Glomerular visceral epithelial cell (primary cell): ENCODE measurements around the gene SLC22A5.
A peak's percentile ranks its signal among the peaks of the same experiment; 100 is the strongest.
"Not testable (repeated sequence)": the region's sequence is repeated elsewhere in the genome, so short reads cannot be mapped to it uniquely, and the experiment has no call there.

Experiments
- DNase-seq: peaks from one replicate; pipeline ENCODE4 v3.0.0-alpha.2; 2016; ENCODE audit errors: extremely low spot score

The SLC22A5 gene

DNA sequence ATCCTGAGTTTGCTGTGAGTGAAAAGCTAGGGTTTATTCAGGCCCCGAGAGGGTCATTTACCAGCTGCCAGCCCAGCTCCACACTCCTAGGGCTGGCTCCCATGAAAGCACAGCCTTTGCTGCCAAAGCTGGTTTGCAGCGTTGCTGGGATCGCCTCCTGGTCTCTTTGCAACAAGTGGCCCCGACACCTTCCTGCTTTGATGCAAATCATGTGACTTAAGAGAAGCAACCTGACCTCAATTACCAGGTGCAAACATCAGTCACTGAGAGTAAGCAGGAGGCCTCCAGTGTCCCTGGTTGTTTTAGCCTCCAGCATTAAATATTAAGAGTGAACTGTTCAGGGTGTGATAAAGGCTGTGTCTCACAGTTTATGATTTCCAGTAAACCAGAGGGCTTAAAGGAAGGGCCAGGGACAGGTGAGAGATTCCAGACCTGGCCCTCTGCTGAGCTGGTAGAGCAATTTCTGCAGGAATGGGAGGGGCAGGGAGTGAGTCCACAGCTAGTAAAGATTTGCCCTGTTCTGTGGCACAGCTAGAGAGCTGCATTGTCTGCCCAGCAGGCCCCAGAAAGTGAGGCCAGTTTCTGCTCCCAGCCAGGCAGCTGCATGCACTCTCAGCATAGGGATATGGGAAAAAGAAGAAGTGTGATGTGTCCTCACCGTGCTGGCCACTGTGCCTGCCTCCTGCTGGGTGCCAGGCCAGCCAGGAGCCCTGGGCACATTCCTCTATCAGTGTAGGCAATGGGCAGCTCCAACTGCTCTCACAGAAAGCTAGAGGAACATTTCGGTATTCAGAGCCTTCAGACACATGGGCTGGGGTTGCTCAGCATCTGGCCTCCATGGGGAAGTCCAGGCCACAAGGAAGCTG lies 58.0 kb downstream of the SLC22A5 start:
- peak; percentile 44 for DNase-seq

DNA sequence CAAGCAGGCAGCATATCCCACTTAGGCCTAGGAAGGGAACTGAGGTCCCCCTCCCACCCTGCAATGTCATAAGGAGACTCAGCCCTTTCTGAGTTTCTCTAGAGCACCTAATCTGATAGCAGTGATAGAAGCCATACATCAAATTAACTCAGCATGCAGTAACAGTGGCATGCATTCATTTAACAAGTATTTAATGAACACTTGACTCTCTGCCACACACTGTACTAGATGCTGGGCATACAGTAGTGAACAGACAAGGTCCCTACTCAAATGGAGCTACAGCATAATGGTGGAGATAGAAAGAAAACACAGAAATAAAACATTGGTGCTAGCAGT lies 58.6 kb downstream of the SLC22A5 start:
- no peak for DNase-seq

DNA sequence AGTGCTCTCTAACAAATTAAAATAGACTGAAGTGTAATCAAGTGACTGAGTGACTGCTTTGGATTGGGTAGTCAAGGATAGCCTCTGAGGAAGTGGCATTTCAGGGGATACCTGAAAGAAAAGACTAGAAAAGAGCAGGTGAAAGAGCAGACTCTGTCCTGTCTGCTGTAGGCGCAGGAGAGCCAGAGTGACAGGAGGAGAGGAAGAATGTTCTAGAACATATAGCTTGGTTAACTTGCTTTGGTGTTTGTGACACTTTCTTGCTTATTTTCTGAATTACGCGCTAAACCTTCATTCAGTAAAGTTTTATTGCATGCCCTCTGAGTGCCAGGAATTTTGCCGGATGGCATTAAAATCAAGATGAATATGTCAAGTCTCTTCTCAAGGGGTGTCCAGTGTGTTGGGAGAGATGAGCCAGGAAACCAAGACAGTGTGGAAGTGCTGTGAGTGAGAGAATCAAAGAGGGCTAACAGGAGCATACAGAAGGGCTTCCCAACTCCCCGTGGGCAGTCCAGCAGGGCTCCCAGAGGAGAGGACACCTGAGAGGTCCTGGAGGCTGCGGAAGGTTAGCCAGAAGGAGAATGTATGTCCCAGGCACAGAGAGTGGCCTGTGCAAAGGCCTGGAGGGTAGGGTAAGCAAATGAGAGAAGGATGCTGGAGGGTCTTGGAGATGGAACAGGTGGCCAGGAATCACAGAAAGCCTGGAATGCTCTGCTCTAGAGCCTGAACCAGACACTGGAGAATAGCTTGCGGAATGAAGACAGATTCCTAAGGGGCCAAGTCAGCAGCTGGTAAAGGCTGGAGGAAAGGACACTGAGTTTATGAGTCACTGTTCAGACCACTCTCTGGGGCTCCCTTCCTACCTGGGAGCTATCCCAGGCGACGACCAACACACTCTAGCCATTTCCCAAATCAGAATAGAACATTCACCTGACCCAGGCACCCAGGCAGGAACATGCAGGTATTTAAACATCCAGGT lies 59.3 kb downstream of the SLC22A5 start:
- peak; percentile 90 for DNase-seq

DNA sequence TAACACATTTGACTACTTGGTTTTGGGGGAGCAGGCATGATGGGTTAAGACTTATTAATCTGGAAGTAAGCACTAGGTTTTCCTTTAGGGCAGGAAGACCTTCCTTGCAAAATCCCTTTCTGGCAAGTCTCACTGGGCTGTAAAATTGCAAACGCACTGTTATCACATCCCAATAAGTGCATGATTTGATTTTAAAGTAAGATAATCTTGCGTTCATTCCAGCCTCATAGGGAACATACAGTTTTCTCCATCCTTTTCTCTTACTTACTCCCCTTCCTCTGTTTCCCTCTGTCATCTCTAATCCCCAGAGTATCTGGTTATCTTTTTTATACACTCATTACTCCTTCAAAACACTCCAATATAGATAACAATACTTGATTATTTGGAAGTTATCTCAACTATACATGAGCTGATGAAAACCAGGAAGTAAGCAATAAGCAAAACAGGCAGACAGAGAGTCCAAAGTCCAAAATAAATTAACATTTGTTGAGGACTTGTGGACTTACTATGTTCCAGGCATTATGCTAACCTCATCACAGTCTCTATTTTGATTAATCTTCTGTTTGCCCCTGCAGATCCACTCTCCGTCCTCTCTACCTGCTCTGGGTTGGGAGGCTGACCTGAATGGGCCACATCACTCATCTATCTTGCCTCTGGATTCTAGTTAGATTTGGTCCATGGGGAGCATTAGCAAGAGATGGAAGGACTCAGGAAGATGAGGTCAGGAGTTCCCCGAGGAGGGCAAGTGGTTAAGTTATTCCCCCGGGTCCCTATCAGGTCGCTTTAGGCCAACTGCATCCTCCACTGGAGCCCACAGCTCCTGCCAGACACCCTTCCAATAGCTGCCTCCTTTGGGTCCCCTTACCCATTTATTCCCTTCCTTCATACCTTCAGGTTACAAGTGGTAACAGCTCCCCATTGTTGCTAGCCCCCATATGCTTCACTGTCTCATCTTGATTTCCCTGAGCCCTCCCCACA lies 60.2 kb downstream of the SLC22A5 start:
- DNase-seq = no peak

DNA sequence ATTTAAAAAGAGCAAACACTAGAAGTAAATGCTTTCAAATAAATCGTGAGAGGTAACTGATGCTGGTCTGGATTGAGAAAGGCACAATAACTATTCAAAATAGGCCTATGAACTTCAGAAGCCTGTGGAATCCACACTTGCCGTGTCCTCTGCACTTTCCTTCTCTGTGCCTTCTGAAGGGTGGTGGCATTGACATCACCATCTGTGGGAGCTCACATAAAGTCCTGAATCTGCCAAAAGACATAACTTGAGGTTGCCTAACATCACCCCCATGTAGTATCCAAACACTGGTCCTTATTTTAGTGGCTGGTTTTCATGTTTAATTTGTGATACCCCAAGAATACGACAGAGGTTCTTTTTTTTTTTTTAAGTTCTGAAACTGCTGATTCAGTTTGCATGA lies 61.2 kb downstream of the SLC22A5 start:
- DNase-seq = no peak

DNA sequence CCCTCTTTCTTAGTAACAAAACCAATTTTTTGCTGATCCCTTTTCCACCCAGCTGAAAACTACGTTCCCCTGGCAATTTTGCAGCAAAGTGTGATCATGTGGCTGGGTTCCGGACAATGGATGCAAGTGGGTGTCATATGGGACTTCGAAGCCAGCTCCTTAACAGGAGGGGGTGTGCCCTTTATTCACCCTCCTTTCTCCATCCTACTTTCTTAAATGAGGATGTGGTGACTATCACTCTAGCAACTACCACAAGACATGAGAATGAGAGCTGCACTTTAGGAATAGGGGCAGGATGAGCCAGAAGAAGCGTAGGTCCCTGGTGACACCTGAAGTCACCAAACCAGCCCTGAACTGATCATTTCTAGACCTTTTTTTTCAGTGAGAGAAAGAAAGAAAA lies 62.1 kb downstream of the SLC22A5 start:
- DNase-seq = no peak

DNA sequence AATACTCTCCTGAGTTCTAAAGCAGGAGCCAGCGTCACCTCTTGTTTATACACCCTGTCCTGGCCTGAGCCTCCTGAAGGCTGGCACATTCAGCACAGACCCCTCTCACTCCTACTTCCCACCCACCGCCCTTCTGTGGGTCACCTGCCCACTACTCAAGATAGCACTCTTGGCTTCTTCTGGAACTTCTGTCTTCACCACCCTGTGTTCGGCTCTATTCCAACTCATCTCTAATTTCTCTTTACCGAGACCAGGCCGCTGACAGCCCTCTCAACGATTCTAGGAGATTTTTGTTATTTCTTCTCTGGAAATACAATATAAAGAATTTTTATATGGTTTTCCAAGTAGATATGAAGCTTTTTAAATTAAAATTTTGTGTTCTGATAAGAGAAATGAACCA lies 63.6 kb downstream of the SLC22A5 start:
- DNase-seq = no peak

DNA sequence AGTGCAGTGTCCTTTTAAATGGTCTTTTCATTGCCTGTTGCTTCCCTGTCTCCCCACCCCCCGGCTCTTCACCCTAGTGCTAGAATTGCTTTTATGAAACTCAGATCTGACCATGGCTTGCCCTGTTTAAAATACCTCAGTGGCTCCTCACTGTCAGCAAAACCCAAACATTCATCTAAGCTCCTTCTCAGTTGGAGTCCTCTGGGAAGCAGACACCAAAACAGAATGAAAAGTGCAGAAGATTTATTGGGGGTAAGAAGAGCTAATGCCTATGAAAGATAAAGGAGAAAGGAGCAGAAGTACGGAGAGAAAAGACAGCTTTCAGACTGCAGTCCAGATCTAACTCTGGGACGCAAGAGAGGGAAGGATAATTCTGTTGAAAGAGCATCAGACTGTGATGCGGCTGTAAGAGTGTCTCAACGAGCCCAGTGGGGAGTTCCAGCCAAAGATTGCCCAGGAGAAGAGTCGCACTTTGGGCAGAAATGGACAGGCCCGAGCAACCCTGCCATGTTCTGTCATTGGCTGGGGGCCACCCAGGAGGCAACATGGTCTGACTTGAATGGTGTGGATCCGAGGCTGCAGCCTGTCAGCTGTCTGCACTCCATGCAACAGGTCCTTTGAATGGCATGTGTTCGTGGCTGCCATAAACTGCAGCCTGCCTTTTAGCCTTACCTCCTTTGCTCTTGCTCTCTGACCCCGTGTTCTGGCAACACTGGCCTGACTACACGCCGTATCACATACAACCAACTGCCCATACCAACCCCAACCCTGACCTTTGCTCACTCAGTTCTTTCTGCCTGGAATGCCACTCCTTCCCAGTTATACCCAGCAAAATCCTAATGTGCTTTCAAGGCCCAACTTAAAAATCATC lies 65.1 kb downstream of the SLC22A5 start:
- no peak for DNase-seq

DNA sequence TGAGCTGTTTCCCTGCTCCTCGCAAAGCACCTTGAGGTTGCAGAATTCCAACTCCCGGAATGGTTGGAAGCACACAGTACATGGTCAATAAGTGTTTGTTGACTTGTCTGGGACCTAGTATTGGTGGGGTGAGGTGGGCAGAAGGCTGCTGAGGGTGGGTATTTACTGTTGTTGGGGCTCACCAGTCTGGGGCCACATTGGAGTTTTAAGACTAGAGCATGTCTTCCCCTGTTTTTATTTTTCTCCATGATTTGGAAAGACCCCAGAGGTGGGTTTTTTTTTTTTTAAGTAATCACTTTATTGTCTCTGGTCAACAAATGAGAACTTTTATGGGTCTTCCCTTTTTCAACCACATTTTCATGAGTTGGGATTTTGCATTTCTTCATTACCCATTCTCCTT lies 65.9 kb downstream of the SLC22A5 start:
- DNase-seq = no peak

DNA sequence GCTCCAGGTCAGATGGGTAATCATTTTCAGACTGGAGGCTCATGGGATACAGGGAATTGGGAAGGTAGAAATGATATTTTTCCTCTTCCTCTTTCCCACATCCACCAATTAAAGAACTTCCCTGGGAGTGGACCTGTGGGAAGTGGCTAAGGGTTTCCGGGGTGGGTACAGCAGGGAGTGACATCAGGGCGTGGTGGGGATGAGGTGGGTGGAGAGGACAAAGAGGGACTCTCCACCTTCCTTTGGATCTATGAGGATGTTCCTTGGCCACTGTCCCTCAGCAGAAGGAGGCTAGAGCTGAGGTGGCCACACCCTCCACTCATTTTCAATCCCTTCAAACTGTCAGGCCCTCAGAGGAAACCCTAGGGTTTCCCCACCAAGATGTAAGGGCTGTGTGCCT lies 66.4 kb downstream of the SLC22A5 start:
- DNase-seq = no peak

DNA sequence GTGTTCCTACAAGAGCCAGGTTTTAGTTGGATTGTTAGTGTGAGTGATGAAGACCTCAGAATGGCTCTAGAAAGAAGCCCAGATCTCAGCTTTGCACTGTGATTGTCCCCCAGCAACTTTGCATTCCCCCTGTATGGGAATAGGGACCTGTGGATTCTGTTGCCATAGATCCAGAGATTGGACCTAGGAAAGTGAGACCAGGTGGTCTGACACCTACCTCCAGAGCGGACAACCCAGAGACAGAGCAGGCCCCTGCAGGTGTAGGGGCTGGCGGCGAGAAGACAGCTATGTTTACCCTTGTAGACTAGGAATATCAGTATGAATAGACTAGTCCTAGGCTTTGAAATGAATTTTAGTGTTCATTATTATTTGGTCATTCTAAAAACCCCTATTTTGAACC lies 67.4 kb downstream of the SLC22A5 start:
- DNase-seq = no peak

DNA sequence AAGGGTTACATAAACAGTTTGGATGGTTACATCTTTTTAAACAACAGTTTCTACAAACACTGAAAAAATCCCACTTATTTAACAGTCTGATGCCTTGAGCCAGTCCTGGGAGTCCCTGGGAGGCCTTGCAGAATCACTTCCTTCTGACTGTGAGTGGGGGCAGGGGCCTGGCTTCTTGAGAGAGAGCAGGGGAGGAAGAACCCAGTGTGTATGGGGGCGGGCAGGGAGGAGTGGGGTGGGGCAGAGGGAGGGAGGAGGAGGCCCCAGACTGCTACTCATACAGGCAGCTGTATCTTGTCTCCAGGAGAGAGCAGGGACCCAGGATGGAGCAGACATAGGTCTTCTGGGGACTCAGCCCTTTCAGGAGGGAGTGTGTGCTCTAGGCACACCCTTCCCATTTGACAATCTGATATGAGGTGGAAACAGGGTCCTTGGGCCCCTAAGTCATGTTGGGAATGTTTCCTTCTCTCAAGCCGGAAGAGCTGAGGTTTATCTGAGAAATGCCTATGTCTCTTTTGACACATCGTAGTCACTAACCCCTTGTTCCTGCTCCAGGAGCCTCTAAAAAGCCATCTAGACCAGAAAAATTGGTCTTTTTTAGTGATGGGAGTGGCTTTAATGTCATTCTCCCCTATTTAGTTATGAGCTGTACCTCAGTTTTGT lies 68.2 kb downstream of the SLC22A5 start:
- peak; percentile 94 for DNase-seq

DNA sequence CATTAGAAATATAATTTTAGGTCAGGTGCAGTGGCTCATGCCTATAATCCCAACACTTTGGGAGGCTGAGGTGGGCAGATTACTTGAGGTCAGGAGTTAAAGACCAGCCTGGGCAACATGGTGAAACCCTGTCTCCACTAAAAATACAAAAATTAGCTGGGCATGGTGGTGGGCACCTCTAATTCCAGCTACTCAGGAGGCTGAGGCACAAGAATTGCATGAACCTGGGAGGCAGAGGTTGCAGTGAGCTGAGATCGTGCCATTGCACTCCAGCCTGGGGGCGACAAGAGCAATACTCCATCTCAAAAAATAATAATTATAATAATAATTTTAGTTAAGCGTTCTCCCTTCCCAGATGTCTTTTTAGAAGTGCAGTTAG lies 68.7 kb downstream of the SLC22A5 start:
- not testable (repeated sequence) for DNase-seq

DNA sequence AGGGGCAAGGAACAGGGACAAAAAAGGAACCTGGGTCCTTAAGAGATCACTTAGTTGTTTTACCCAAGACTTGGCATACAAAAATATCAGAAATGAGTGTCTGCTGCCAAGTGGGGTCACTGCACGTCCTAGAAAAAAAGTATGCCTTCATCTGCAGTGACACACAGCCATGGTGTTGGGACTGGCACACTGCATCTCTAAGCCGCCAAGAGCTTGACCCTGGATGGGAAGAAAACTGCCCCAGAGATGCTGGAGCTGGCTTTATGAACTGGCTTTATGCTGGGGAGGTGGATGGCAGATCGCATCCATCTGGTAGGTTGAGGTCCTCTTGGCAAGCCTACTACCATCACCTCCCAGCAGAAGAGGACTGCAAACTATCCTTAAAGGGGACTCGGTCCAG lies 69.4 kb downstream of the SLC22A5 start:
- no peak for DNase-seq

DNA sequence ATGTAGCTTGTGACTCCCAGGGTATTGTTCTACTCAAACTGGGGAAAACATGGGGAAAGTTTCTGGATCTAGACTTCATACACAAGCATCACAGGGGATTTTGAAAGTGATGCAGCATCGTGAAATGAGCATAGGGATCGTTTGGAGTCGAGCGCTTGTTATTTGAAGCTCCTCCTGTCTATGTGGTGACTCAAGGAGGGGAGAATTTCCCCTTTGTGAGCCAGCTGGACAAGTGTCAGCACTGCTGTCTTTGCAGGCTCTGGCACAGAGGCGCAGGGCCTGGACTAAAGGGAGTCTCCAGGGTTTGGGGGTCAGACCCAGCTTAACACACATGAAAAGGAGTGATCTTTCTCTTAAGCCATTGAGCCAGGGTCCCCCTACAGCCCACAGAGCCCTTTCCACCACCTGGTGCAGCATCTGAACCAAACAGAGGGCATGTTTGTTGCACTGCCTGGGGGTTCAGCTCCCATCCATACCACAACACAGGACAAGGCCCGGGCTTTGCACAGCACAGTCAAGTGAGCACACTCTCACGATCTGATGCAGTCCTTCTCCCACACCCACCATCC lies 70.1 kb downstream of the SLC22A5 start:
- DNase-seq = peak; percentile 81

DNA sequence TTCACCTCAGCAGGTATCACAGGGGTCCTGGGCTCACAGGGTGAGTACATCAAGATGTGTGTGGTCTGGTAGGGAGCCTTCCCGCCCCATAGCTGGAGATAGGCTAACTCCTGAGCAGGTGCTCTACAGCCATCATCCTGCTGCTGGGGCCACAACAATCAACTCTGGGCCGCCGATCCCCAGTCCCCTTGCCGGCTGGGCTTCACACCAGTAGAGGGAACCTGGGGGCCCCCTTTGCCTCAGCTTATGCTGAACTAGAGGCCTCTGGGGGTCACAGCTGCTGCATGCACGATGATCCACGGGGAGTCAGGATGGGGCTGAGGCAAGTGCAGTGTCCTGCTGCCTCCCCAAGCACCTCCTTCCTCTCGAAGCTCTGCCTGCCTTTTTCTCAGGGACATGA lies 74.6 kb downstream of the SLC22A5 start:
- DNase-seq = no peak
